Natural killer cell (primary cell): ENCODE results near the gene SLC35E4. TPM values are rescaled to one million over a fixed set of nuclear protein-coding genes. Genes with fewer than 3 reads are reported as not detected.
A peak's percentile ranks its signal among the peaks of the same experiment; 100 is the strongest.

Source experiments
- ATAC-seq, 3 donors: fragments of 150-1000 bp in 2 of 3; fragments of 200-7000 bp in 1 of 3; cut with Tn5 transposase; 1 replicate in 1 of 3; 2 replicates in 2 of 3; pipeline ENCODE4 v1.10.0; 2021; ENCODE audit warnings: mild to moderate bottlenecking in 2 of 3, moderate library complexity in 2 of 3
- DNase-seq, 2 donors: peaks; one replicate each; pipeline versions ENCODE4 v3.0.0 to v3.0.0-alpha.2; 2013 to 2021; ENCODE audit warnings: mixed read lengths in 1 of 2
- H3K27ac ChIP-seq: one replicate; pipeline ENCODE4 v1.5.1; 2013; ENCODE audit warnings: mild to moderate bottlenecking, low read length
- H3K27me3 ChIP-seq: one replicate; pipeline ENCODE4 v1.6.1; 2013; ENCODE audit warnings: low read length; ENCODE audit not compliant: control insufficient read depth, insufficient read depth
- H3K36me3 ChIP-seq: one replicate; pipeline ENCODE4 v1.6.1; 2013; ENCODE audit warnings: low read length; ENCODE audit not compliant: control insufficient read depth, insufficient read depth
- H3K4me1 ChIP-seq: one replicate; pipeline ENCODE4 v1.6.1; 2013; ENCODE audit warnings: low read length; ENCODE audit not compliant: control insufficient read depth, insufficient read depth
- H3K4me3 ChIP-seq: one replicate; pipeline ENCODE4 v1.5.1; 2013; ENCODE audit warnings: low read length
- H3K9me3 ChIP-seq: one replicate; pipeline ENCODE4 v1.6.1; 2013; ENCODE audit warnings: low read length; ENCODE audit not compliant: control insufficient read depth, insufficient read depth
- H3K27ac Mint-ChIP-seq, 2 donors: one replicate each; pipeline ENCODE4 v1.8.0; 2022; ENCODE audit warnings: mild to moderate bottlenecking in 2 of 2, mixed read lengths in 2 of 2, moderate library complexity in 1 of 2
- H3K27me3 Mint-ChIP-seq, 2 donors: one replicate each; pipeline ENCODE4 v1.8.0; 2022; ENCODE audit warnings: low read depth in 2 of 2, mixed read lengths in 2 of 2
- H3K36me3 Mint-ChIP-seq: one replicate; pipeline ENCODE4 v1.8.0; 2022; ENCODE audit warnings: mixed read lengths
- H3K4me1 Mint-ChIP-seq, 2 donors: one replicate each; pipeline ENCODE4 v1.8.0; 2022; ENCODE audit warnings: mixed read lengths in 2 of 2
- H3K4me3 Mint-ChIP-seq: one replicate; pipeline ENCODE4 v1.8.0; 2022; ENCODE audit warnings: mild to moderate bottlenecking, moderate library complexity, mixed read lengths
- H3K9me3 Mint-ChIP-seq, 2 donors: one replicate each; pipeline ENCODE4 v1.8.0; 2022; ENCODE audit warnings: mixed read lengths in 2 of 2
- WGBS: methylation state at CpG from one replicate; pipeline ENCODE4 v1.1.7; 2013; ENCODE audit warnings: missing lambda C conversion rate; ENCODE audit not compliant: insufficient coverage; 5-methylcytosine and 5-hydroxymethylcytosine counted together
- intact Hi-C: fragments of 100-400 bp; cut with micrococcal nuclease; formaldehyde crosslinking; loops from one replicate; pipeline ENCODE4 v1.14.2; 2022
- total RNA-seq, 4 donors: library from RNA; stranded (reverse); fragments of 120-200 nt in 1 of 4; gene quantifications; one replicate each; pipeline versions ENCODE4 v1.2.3 to v1.2.4, GENCODE V29; 2013 to 2022
- TF ChIP-seq, protein P1 (sequence below): fragments of 200-600 bp; IDR thresholded peaks from one replicate; pipeline ENCODE4 v1.8.0; 2022; ENCODE audit warnings: antibody characterized with exemption

SLC35E4 gene
- total RNA-seq, 3 donors from 2014 or later (not counting 1 experiment from before 2014, with no cell fraction given), result 2.9 to 5.8 (median 2.9) TPM

DNA sequence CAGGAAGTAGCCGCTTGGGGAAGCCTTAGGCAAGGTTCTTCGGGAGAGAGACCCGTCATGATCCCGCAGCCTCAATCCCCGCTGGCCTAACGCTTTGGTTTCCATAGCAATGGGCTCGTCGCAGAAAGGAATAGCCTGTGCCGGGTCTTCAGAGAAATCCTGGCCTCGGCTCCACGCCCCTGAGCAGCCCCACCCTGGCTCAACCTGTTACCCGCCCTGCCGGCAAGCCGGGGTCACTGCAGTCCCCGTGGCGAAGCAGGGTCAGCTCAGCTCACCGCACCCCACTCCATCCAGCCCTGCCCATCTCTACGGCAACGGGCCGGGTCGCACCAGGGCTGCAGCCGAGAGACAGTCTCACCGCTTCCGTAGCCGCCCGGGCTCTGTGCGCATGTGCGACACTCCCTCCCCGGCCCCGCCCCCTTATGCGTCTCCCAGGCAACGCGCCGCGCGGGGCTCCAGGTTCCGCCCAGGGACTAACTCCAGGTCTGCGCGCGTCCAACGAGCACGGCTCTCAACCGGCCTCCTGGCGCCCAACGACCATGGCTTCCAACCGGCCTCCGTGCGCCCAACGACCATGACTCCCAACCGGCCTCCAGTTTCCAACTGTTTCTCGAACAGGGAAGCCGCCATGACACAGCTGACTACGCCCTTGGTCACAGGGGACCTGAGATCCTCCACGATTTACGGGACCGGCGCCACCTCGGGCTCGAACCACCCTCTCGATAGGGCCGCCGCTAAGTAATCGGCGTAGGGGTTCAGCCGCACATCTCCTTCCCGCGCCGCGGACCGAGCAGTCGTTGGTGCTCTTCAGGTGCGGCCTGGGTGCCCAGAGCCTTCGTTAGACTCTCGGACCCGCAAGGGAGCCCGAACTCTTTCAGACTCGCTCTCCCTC lies 32.2 kb downstream of the SLC35E4 start, which contains the start of gene DUSP18:
Gene DUSP18, minus strand, starts transcription at position 382 of the 892 bp plus-strand sequence. CDS start 3,872 bp downstream, outside the sequence.
- peaks cover 14% of the 10 kb centered on the region for H3K4me1 ChIP-seq
- under 1% methylated on average over 77 of the region's 77 CpGs for WGBS
- no peaks in the 10 kb centered on the region for H3K9me3 ChIP-seq
- peaks cover 8% of the 10 kb centered on the region for H3K36me3 ChIP-seq
- peak; percentile 94 to 97 (median 95) for ATAC-seq
- peak within 1 kb of the TSS; percentile 61 for H3K4me3 ChIP-seq
- TF ChIP-seq, protein P1, sequence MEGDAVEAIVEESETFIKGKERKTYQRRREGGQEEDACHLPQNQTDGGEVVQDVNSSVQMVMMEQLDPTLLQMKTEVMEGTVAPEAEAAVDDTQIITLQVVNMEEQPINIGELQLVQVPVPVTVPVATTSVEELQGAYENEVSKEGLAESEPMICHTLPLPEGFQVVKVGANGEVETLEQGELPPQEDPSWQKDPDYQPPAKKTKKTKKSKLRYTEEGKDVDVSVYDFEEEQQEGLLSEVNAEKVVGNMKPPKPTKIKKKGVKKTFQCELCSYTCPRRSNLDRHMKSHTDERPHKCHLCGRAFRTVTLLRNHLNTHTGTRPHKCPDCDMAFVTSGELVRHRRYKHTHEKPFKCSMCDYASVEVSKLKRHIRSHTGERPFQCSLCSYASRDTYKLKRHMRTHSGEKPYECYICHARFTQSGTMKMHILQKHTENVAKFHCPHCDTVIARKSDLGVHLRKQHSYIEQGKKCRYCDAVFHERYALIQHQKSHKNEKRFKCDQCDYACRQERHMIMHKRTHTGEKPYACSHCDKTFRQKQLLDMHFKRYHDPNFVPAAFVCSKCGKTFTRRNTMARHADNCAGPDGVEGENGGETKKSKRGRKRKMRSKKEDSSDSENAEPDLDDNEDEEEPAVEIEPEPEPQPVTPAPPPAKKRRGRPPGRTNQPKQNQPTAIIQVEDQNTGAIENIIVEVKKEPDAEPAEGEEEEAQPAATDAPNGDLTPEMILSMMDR, result peak; percentile 40
- Mint-ChIP-seq H3K4me1 (peaks cover 21 to 32% of the 10 kb centered on the region in 2 donors), H3K4me3 (peak within 1 kb of the TSS; percentile 95), H3K36me3 (peaks cover 5% of the 10 kb centered on the region), H3K27me3 (no peaks in the 10 kb centered on the region), H3K9me3 (no peaks in the 10 kb centered on the region), H3K27ac (peak within 1 kb of the TSS; percentile 81 to 91)
- H3K27me3 ChIP-seq, result no peaks in the 10 kb centered on the region
- H3K27ac ChIP-seq, result peak within 1 kb of the TSS; percentile 51
- peak; percentile 93 to 96 for DNase-seq
- intact Hi-C loops, result loop anchor here (1.0 kb wide), 1 partner anchor 33 kb away; no protein-coding TSS in a partner anchor

- H3K27ac Mint-ChIP-seq, result peak overlapping the region; percentile 81 to 91
- H3K4me3 ChIP-seq, result peak overlapping the region; percentile 61
Measured at GRCh38 chr22:30668386-30668710, 32.8 kb downstream of the SLC35E4 start.

GRCh38 chr22:30671071-30671470 lies 35.5 kb downstream of the SLC35E4 start:
- no peaks in the 10 kb centered on the region for H3K36me3 Mint-ChIP-seq
- H3K4me1 ChIP-seq, result peaks cover 14% of the 10 kb centered on the region
- H3K9me3 Mint-ChIP-seq, result no peaks in the 10 kb centered on the region
- no peak overlapping the region for H3K4me3 ChIP-seq
- TF ChIP-seq, protein P1, result no peak
- peaks cover 21 to 27% of the 10 kb centered on the region in 2 donors for H3K4me1 Mint-ChIP-seq
- H3K27ac Mint-ChIP-seq, result no peak overlapping the region
- H3K36me3 ChIP-seq, result no peaks in the 10 kb centered on the region
- WGBS, result 88% methylated on average over 1 of the region's 3 CpGs
- H3K27me3 ChIP-seq, result no peaks in the 10 kb centered on the region
- DNase-seq (no peak), ATAC-seq (no peak)
- no peak overlapping the region for H3K27ac ChIP-seq
- H3K4me3 Mint-ChIP-seq, result no peak overlapping the region
- intact Hi-C loops, result no loop called here
- no peaks in the 10 kb centered on the region for H3K9me3 ChIP-seq
- peaks cover 3% of the 10 kb centered on the region in 2 donors for H3K27me3 Mint-ChIP-seq

More at GRCh38 chr22:30668386-30668710, 32.8 kb downstream of the SLC35E4 start:
- peaks cover 14% of the 10 kb centered on the region for H3K4me1 ChIP-seq
- intact Hi-C loops, result no loop called here
- Mint-ChIP-seq H3K9me3 (no peaks in the 10 kb centered on the region), H3K36me3 (no peaks in the 10 kb centered on the region), H3K4me3 (peak overlapping the region; percentile 95), H3K27me3 (no peaks in the 10 kb centered on the region), H3K4me1 (peaks cover 21 to 32% of the 10 kb centered on the region in 2 donors)
- H3K36me3 ChIP-seq, result peaks cover 2% of the 10 kb centered on the region
- H3K27ac ChIP-seq, result no peak overlapping the region
- WGBS, result 46% methylated on average over 10 of the region's 10 CpGs
- TF ChIP-seq, protein P1, result no peak
- H3K9me3 ChIP-seq, result no peaks in the 10 kb centered on the region
- ATAC-seq, result no peak
- DNase-seq, result no peak
- H3K27me3 ChIP-seq, result no peaks in the 10 kb centered on the region
